ENCODE measurements around the gene YBX2.

Gene YBX2

DNA sequence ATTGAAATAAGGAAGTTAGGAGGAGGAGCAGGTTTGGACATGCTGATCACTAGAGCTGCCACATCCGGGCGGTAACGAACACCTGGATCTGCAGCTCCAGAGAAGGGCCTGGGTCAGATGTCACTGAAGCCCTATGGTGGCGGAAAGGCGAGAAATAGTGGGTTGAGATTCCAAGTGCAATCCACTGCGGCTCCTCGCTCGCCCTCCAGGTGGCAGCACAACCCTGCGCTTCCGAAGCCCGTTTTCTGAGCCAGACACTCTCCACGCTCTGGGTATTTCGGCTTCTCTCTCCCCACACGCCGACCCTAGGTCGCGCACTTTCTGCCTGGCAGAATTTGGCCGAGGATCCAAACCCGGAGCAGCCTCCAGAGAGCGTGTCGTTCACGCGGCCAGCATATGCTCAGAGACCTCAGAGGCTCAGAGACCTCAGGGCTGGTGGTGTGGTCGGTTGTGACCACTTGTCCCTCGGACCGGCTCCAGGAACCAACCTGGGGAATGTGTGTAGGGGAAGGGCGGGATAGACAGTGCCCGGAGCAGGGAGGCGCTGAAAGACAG is 13.8 kb downstream of the YBX2 start (continued):
- TF ChIP-seq, protein P1, sequence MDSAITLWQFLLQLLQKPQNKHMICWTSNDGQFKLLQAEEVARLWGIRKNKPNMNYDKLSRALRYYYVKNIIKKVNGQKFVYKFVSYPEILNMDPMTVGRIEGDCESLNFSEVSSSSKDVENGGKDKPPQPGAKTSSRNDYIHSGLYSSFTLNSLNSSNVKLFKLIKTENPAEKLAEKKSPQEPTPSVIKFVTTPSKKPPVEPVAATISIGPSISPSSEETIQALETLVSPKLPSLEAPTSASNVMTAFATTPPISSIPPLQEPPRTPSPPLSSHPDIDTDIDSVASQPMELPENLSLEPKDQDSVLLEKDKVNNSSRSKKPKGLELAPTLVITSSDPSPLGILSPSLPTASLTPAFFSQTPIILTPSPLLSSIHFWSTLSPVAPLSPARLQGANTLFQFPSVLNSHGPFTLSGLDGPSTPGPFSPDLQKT (IDR thresholded peaks at IDR 0.05; ENCODE audit: borderline replicate concordance, low read depth, low read length) = no peak
- TF ChIP-seq ZNF391 (tag by site-specific recombination; IDR thresholded peaks at IDR 0.05; ENCODE audit: borderline replicate concordance, low read depth) = no peak
- TF ChIP-seq, protein P2, sequence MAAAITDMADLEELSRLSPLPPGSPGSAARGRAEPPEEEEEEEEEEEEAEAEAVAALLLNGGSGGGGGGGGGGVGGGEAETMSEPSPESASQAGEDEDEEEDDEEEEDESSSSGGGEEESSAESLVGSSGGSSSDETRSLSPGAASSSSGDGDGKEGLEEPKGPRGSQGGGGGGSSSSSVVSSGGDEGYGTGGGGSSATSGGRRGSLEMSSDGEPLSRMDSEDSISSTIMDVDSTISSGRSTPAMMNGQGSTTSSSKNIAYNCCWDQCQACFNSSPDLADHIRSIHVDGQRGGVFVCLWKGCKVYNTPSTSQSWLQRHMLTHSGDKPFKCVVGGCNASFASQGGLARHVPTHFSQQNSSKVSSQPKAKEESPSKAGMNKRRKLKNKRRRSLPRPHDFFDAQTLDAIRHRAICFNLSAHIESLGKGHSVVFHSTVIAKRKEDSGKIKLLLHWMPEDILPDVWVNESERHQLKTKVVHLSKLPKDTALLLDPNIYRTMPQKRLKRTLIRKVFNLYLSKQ (tag by site-specific recombination; IDR thresholded peaks at IDR 0.05; ENCODE audit: borderline replicate concordance) = no peak
- TF ChIP-seq ZNF792 (tag by site-specific recombination; IDR thresholded peaks at IDR 0.05) = no peak
- no peak for TF ChIP-seq ZNF132 (tag by site-specific recombination; IDR thresholded peaks at IDR 0.05; ENCODE audit: borderline replicate concordance)
- no peak for TF ChIP-seq MZF1 (tag by site-specific recombination; IDR thresholded peaks at IDR 0.05; ENCODE audit: borderline replicate concordance)
- TF ChIP-seq ZNF19 (tag by site-specific recombination; IDR thresholded peaks at IDR 0.05; ENCODE audit: low read depth) = no peak
- no peak for TF ChIP-seq ZNF169 (tag by site-specific recombination; IDR thresholded peaks at IDR 0.05)
- TF ChIP-seq ZFP37 (tag by site-specific recombination; IDR thresholded peaks at IDR 0.05) = 0 out of 2 replicates have a peak, but pooled peaks have one; percentile 46
- TF ChIP-seq, protein P3, sequence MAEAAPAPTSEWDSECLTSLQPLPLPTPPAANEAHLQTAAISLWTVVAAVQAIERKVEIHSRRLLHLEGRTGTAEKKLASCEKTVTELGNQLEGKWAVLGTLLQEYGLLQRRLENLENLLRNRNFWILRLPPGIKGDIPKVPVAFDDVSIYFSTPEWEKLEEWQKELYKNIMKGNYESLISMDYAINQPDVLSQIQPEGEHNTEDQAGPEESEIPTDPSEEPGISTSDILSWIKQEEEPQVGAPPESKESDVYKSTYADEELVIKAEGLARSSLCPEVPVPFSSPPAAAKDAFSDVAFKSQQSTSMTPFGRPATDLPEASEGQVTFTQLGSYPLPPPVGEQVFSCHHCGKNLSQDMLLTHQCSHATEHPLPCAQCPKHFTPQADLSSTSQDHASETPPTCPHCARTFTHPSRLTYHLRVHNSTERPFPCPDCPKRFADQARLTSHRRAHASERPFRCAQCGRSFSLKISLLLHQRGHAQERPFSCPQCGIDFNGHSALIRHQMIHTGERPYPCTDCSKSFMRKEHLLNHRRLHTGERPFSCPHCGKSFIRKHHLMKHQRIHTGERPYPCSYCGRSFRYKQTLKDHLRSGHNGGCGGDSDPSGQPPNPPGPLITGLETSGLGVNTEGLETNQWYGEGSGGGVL (tag by site-specific recombination; IDR thresholded peaks at IDR 0.05) = no peak
- TF ChIP-seq ZNF626 (tag by site-specific recombination; IDR thresholded peaks at IDR 0.05) = no peak
- TF ChIP-seq, protein P4, sequence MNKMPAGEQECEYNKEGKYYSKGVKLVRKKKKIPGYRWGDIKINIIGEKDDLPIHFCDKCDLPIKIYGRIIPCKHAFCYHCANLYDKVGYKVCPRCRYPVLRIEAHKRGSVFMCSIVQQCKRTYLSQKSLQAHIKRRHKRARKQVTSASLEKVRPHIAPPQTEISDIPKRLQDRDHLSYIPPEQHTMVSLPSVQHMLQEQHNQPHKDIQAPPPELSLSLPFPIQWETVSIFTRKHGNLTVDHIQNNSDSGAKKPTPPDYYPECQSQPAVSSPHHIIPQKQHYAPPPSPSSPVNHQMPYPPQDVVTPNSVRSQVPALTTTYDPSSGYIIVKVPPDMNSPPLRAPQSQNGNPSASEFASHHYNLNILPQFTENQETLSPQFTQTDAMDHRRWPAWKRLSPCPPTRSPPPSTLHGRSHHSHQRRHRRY (tag by site-specific recombination; IDR thresholded peaks at IDR 0.05) = no peak
- no peak for TF ChIP-seq ZNF174 (tag by site-specific recombination; IDR thresholded peaks at IDR 0.05)
- TF ChIP-seq YY2 (tag by site-specific recombination; IDR thresholded peaks at IDR 0.05) = no peak
- TF ChIP-seq, protein P5, sequence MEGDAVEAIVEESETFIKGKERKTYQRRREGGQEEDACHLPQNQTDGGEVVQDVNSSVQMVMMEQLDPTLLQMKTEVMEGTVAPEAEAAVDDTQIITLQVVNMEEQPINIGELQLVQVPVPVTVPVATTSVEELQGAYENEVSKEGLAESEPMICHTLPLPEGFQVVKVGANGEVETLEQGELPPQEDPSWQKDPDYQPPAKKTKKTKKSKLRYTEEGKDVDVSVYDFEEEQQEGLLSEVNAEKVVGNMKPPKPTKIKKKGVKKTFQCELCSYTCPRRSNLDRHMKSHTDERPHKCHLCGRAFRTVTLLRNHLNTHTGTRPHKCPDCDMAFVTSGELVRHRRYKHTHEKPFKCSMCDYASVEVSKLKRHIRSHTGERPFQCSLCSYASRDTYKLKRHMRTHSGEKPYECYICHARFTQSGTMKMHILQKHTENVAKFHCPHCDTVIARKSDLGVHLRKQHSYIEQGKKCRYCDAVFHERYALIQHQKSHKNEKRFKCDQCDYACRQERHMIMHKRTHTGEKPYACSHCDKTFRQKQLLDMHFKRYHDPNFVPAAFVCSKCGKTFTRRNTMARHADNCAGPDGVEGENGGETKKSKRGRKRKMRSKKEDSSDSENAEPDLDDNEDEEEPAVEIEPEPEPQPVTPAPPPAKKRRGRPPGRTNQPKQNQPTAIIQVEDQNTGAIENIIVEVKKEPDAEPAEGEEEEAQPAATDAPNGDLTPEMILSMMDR (tag by site-specific recombination; IDR thresholded peaks at IDR 0.05) = peak; percentile 99
- no peak for TF ChIP-seq ZNF423 (tag by site-specific recombination; IDR thresholded peaks at IDR 0.05)
- TF ChIP-seq, protein P6, sequence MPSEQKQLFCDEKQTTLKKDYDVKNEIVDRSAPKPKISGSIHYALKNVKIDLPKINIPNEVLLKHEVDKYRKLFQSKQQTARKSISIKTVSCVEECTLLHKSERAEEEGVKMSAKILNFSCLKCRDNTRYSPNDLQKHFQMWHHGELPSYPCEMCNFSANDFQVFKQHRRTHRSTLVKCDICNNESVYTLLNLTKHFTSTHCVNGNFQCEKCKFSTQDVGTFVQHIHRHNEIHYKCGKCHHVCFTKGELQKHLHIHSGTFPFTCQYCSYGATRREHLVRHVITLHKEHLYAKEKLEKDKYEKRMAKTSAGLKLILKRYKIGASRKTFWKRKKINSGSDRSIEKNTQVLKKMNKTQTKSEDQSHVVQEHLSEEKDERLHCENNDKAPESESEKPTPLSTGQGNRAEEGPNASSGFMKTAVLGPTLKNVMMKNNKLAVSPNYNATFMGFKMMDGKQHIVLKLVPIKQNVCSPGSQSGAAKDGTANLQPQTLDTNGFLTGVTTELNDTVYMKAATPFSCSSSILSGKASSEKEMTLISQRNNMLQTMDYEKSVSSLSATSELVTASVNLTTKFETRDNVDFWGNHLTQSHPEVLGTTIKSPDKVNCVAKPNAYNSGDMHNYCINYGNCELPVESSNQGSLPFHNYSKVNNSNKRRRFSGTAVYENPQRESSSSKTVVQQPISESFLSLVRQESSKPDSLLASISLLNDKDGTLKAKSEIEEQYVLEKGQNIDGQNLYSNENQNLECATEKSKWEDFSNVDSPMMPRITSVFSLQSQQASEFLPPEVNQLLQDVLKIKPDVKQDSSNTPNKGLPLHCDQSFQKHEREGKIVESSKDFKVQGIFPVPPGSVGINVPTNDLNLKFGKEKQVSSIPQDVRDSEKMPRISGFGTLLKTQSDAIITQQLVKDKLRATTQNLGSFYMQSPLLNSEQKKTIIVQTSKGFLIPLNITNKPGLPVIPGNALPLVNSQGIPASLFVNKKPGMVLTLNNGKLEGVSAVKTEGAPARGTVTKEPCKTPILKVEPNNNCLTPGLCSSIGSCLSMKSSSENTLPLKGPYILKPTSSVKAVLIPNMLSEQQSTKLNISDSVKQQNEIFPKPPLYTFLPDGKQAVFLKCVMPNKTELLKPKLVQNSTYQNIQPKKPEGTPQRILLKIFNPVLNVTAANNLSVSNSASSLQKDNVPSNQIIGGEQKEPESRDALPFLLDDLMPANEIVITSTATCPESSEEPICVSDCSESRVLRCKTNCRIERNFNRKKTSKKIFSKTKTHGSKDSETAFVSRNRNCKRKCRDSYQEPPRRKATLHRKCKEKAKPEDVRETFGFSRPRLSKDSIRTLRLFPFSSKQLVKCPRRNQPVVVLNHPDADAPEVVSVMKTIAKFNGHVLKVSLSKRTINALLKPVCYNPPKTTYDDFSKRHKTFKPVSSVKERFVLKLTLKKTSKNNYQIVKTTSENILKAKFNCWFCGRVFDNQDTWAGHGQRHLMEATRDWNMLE (tag by site-specific recombination; conservative IDR thresholded peaks at IDR 0.05; ENCODE audit: low read depth) = no peak
- TF ChIP-seq ZEB2 (tag by site-specific recombination; IDR thresholded peaks at IDR 0.05) = peak; percentile 74
- TF ChIP-seq, protein P7, sequence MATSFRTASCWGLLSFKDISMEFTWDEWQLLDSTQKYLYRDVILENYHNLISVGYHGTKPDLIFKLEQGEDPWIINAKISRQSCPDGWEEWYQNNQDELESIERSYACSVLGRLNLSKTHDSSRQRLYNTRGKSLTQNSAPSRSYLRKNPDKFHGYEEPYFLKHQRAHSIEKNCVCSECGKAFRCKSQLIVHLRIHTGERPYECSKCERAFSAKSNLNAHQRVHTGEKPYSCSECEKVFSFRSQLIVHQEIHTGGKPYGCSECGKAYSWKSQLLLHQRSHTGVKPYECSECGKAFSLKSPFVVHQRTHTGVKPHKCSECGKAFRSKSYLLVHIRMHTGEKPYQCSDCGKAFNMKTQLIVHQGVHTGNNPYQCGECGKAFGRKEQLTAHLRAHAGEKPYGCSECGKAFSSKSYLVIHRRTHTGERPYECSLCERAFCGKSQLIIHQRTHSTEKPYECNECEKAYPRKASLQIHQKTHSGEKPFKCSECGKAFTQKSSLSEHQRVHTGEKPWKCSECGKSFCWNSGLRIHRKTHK (tag by site-specific recombination; IDR thresholded peaks at IDR 0.05) = no peak
- TF ChIP-seq, protein P8, sequence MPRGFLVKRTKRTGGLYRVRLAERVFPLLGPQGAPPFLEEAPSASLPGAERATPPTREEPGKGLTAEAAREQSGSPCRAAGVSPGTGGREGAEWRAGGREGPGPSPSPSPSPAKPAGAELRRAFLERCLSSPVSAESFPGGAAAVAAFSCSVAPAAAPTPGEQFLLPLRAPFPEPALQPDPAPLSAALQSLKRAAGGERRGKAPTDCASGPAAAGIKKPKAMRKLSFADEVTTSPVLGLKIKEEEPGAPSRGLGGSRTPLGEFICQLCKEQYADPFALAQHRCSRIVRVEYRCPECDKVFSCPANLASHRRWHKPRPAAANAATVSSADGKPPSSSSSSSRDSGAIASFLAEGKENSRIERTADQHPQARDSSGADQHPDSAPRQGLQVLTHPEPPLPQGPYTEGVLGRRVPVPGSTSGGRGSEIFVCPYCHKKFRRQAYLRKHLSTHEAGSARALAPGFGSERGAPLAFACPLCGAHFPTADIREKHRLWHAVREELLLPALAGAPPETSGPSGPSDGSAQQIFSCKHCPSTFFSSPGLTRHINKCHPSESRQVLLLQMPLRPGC (tag by site-specific recombination; IDR thresholded peaks at IDR 0.05) = no peak
- TF ChIP-seq ZBTB8A (tag by site-specific recombination; IDR thresholded peaks at IDR 0.05) = peak; percentile 41; the same call in 1 of the 2 replicates
- no peak for TF ChIP-seq ZNF114 (tag by site-specific recombination; IDR thresholded peaks at IDR 0.05)
- TF ChIP-seq ZNF24 (tag by site-specific recombination; IDR thresholded peaks at IDR 0.05) = no peak
- TF ChIP-seq ZNF530 (tag by site-specific recombination; IDR thresholded peaks at IDR 0.05; ENCODE audit: low read depth) = no peak

All from HEK293 (cell line).